GM03348 (cell line): Measurements from ENCODE around the gene ENTR1.
A peak's percentile ranks its signal among the peaks of the same experiment; 100 is the strongest.

Experiments
- DNase-seq: peaks from one replicate; pipeline ENCODE4 v3.0.0; 2012; ENCODE audit warnings: low spot score

The ENTR1 gene

DNA sequence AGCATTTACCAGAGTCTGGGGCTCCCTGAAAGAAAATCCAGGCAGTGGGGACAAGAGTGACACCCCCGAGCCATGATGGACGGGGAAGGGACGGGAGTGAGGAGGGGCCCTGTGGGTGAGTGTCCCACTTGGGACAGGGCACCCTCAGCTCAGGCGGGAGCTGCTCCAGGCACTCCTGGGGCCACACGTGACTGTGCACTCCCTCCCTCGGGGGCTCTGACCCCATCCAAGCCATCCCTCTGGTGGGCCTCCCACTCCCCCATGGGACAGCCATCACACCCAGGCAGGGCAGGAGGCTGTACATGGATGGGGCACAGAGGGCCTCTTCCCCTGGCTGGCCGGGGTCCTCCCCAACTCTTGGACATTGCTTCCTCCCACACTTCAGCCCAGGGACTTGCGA is 34.0 kb downstream of the ENTR1 start:
- DNase-seq: no peak

DNA sequence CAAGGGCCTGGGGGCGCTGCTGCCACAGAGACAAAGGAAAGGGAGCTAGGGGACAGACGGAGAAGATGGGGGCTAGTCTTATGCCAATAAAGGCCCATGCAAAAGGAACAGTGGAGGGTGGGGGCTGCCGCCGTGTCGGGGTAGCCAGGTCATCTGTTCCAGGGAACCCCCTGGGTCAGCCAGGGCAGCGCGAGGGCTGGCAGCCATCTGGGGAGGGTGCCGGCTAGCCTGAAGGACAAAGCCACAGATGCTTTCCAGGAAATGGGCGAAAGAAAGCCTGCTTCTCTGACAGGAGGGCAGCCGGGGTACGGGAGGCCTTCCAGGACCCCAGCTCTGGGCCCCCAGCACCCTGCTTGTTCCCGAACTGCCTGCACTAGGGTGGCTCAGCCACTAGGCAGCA is 35.3 kb downstream of the ENTR1 start:
- DNase-seq: no peak

DNA sequence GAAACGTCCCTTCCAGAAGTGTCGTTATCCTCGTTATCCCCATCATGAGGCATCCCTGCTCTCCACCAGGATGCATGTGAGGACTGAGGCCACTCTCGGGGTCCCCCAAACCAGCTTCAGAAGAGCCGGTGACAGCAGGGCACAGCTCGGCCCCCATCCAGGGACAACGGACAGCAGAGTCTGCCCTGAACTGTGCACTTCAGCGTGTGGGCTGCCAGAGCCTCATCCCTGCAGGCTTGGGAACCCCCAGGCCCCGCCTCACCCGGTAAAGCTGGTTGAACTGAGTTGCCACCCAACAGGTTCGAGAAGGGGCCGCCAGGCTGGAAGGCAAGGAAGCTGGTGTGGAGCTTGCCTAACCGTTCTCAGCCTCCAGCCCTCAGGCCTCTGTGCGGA is 36.2 kb downstream of the ENTR1 start:
- no peak for DNase-seq

DNA sequence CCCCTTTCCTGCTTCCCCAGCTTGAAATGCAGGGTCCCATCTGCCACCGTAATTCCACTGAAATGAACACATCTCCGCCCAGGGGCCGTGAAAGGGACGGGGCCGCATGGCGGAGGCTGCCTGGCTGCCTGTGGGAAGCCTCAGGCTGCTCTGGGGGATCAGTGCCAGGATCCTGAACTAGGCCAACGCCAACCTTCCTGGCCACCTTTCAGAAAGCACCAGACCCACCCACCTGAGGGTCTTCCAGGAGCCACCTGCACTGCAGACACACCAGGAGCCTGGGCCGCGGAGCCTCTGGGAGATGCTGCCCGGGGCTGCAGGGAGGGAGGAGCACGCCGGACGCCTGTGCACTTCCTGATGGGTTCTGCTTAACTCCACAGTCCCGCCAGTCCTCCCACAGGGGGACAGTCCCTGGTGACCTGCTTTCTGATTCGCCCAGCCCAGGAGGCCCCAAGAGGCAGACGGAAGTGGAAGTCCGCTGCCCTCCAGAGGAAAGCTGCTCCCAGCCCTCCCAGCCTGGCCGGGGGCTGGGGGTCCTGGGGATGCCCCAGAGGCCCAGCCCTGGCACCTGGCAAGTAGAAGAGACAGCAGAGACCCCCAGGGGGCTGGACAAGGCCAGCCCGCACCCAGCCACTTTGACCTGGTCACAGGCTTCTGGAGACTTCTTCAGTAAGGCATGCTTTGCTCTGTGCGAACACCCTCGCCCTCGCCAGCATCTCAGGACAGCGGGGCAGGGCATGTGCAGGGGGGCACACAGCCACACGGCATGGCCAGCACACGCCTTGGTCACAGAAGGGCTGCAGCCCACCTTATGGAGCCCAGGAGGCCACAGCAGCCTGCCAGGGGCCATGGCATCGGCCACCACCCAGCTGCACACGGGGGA is 36.9 kb downstream of the ENTR1 start, which contains the start of gene CARD9:
Gene CARD9 (minus strand): TSS at position 370 of the 883 bp plus-strand sequence. CDS start 1,591 bp downstream, outside the sequence.
- DNase-seq: no peak

DNA sequence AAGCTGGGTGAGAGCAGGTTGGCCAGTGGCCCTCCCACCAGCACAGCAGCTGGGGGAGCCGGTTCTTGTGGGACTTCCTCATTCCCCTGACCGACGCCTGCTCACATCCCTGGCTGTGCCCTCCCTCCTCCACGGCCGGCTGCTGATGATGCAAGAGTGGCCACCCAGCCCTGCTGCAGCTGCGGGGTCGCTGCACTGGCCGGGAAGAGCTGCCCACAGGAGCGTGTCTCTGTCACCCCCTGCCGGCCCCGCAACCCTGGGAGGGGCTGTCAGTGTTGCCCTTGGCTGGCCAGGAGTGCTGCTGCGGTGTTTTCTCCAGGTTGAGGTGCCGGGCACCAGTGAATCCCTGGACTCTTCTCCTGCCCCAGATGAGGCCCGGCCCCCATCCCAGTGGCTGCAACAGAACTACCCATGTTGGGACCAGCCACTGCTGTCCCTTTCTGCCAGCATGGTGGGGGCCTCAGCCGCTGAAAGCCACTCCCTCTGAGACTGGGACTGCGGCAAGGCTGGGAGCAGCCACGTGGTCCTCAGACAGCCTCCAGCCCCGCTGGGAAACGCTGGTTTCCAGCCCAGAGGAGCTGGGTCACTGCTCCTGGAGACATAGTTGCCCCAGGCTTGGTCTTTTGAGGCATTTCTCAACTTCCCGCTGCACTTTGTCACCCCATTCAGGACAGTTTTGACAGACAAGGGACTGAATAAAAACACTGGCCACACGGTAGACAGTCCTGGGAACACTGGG is 37.7 kb downstream of the ENTR1 start:
- DNase-seq: peak; percentile 83

DNA sequence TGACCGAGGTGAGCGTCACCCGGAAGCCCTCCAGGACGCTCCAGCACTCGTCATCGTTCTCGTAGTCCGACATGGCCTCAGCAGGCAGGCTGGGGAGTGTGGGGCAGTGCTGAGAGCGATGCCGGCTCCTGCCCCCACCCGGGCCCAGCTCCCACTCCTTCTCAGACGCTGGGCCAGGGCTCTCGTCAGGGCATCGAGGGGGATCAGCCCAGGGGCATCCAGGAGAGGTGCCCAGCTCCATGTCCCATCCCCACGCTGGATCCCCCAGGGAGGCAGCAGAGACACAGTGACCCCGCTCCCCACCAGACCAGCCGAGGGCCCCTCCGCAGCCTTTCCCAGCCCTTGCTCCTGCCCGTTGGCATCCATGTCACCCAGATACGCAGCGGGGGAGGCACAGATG is 38.4 kb downstream of the ENTR1 start:
- DNase-seq: no peak

DNA sequence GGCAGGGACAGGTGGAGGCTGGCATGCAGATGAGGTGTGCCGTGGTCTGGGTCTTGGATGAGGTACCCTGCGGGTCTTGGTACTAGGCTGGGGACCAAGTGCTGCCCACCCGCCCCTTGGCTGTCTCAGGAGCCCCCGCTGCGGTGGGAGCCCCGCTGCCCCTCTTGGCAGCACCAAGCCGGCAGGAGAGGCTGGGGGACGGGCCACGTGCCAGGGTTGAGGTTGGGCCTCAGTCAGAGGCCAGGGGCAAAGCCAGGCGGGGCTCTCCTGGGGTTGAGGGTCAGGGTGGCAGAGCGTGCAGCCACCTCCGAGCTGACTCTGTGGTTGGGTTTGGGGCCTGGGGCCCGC is 38.9 kb downstream of the ENTR1 start:
- no peak for DNase-seq

DNA sequence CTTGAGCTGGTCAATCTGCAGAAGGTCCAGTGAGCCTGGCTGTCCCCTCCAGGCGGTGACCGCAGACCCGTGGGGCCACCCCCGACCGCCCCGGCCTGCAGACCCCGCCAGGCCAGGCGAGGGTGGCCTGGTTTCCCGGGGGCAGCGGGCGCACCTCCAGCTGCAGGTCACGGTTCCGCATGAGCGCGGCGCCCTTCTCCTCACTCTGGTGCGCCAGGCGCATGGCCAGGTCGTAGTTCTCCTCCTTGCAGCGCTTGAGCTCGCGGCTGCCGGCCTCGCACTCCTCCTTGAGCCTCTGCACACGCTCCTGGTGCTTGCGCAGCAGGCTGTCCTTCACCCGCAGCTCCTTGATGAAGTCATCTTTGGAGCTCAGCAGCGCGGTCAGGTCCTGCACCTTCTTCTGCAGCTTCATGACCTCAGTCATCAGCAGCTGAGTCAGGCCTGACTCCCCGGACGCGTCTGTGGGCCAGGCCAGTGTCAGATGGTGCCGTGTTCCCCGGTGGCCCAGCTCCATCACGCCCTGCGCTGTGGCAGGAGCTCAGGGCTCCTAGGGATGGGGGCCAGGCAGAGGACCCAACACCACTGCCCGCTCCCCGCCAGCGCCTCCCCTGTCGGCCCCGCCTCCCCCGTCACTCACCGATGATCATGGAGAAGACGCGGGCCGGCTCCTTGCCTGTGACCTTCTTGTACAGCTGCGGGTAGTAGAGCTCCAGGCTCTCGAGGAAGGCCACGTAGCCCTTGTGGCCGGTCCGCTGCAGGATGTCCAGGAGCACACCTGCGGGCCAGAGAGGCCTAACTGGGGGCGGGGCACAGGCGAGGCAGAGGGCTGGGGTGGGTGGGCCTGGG is 39.5 kb downstream of the ENTR1 start:
- DNase-seq: no peak

DNA sequence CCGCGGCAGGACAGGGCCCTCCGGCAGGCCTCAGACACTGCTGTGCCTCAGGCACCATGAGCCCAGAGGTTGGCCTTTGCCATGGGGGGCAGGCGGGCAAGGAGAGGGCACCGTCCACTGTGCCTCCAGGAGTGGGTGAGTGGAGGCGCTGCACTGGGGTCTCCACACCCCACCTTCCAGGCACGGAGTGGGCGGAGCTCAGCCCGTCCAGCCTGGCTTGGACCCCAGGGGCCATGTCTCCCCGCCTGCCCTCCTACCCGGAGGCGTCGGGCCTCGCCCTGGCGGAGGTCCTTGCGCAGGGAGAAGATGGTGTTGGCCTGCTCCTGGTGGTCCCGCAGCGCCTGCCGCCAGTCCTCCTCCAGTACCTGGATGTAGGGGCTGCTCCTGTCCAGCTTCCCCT is 40.4 kb downstream of the ENTR1 start:
- DNase-seq: no peak

DNA sequence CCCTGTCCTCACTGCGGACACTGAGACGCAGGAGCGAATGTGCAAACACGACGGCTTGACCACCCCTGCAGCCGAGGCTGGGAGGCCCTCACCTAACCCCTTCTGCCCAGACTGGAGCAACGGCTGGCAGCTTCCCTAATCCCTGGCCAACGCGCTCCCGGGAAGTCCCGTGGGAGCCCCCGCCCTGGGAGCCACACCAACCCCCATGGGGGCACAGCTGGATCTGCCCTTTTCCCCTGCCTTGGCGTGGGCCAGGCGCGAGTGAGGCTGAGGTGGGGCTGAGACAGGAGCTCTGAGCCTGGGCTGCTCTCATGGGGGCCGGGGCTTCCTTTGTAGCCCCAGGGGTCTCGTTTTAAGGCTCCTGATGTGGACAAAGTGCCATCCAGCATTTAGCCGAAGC is 42.2 kb downstream of the ENTR1 start:
- no peak for DNase-seq

DNA sequence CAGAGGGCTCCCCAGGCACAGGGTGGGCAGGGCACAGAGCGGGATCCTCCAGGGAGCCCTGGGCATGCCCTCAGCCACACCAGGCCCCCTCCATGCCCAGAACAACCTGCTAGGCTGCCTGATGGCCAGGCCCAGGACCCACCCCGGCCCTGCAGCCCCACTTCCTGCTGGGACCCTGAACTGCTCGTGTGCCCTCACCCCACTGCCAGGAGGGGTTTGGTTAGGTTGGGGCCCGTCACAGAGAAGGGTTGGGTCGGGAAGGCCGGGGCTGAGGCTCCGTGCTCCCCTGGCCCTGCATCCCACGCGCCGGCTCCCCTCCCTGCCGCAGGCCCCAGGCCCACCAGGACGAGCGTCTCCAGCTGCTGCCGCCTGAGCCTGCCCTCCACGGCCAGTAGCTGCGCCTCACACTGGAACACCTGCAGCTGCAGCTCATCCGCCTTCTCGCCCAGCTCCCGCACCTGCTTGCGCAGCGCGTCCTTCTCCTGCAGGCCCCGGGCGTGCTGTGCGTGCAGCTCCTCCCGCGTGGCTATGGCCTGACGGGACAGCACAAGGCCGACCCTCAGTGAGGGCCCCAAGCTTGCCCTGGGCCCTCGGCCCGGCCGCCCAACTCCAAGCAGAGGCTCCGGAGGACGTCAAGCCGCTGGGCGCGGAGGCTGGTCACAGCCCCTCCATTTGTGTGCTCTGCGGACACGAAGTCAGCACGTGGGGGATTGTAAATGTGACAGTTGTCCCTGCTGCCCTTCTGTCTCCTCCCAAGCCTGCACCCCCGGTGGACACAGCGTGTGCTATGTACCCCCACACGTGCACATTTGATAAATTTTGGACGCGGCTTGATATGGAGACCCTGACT is 42.9 kb downstream of the ENTR1 start:
- no peak for DNase-seq

DNA sequence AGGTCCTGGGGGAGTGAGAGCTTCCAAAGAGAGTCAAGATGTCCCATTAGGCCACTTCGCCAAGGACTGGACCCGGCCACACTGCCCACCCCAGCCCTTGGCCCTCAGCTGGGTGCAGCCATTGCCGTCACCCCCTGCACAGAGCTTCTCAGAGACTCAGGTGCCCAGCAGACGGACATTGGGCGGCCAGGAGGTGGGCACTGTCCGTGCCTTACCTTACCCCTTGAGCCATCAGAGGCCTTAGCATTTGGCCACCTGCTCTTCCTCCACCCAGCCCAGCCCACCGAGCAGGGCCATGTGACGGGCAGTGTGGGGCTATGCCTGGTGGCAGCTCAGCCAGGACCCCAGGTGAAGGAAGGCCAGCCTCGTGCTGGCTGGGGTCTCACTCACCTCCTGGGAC is 43.6 kb downstream of the ENTR1 start:
- DNase-seq: no peak

DNA sequence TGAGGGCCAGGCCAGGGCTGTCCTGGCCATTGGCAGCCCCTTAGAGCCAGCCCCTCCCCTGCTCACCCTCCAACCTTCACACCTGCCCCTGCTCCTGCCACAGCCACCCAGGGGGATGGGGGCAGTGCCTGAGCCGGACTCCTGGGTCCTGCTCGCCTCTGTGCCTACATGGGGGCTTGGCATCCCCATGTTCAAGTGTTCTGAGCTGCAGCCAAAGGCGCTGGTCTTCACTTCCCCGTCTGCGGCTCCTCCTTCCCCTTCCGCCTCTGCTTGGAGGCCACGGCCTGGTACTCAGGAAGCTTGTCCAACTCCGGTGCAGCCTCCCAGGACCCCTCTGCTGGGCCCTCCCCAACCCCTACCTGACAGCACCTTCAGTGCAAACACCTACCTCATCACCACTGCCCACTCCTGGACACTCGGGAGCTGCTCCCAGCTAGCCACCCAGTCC is 44.6 kb downstream of the ENTR1 start:
- DNase-seq: no peak

DNA sequence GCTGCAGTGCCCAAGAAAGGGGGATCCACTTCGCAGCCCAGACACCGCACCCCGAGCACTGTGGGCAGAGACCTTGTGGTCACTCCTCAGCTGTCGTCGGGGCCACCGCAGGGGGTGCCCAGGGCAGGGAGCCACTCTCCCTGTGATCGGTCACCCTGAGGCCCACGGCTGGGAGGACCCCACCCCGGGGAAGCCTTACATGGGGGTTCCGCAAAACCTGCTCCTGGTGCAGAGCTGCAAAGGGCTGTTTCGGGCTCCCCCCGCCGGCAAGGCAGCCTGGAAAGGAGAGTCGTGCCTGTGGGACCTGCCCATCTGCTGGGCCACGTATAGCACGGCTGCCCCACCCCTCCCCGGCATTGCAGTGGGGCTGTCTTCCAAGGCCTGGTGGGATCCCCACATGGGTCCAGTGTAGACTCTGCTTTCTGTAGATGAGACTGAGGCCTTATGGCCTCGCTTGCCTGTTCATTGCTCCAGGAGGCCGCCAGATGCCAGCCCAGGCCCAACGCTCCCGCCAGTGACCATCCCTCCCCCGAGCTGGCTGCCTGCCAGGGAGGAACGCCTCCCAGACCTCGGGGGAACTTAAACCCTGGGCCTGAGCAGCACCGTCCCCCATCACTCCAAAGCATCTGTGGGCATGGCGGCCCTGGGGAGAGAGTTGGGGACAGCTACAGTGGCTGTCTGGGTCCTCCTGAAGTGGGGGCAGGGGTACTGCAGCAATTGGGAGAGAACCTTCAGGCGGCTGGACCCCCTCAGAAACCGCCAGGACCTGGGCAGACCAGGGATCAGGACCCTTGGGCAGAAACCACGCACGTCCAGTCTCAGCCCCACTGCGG is 45.3 kb downstream of the ENTR1 start:
- DNase-seq: no peak

DNA sequence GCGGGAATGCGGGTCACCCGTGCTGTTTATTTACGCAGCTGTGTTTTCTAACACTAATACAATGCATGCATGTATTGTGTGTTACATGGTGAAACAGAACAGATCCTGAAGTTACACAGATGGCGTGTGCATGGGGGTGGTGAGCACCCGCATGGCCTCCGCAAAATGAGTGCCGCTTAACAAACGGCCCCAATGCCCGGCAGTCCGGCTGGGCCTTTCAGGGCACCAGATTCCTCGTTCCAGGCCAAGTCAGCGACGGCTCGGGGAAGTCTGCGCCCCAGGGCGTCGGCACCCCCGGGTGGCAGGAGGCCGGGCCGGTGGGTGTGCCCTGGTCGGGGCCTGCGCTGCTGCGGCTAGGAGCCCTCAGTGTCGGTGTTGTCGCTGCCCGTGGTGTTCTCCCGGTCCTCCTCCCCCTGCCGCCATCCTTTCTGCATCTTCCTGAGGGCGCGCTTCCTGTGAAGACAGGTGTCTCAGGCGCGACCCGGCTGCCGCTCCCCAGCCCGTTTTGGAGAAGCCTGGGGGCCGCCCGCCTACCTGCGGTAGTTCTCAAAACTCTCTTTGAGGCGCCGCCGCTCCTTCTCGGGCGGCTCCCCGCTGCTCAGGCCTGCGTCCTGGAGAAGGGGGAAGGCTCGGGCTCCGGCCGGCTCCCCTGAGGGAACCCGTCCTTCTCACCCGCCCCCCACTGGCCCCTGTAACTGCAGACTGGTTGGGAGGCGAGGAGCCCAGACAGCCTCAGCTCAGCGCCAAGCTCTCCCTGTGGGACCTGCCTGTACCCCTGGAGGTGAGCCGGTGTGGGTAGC is 46.3 kb downstream of the ENTR1 start:
- DNase-seq: no peak

DNA sequence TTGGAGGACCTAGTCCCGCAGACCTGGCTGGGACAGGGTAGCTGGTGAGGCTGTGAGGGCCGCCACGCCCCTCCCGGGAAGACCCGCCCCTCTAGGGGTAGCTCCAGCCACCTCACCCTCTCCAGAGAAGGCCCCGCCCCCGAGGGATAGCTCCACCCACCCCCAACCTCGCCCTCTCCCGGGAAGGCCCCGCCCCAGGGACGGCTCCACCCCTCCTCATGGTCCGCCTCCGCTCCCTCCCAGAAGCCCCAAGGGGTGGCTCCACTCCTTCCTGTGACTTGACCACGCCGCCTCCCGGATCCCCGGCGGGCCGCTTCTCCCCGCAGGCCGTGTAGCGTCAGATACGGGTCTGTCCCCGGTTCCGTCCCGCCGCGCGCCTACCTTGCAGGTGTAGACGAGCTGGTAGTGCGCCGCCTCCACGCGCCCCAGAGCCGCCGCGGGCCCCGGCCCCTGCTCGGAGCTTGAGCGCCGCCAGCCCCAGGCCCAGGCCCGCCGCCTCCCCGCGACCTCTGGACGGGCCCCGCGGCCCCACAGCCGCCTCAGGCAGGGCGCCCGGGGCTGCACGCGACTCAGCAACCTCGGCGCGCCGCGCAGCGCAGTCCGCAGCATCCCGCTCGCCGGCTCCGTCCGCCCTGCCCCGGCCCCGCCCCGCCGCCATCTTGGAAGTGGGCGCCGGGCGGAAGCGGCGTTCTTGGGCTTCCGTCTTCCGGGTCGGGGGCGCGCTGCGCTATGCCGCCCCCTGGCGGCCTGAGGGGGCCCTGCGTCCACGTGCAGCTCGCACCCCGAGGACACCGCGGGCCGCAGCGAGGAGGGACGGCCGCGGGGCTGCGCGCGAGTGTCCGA is 47.1 kb downstream of the ENTR1 start, which contains the start of gene DNLZ:
Gene DNLZ (minus strand): TSS at position 639 of the 843 bp plus-strand sequence. CDS start 30 bp downstream, at position 609.
- peak; percentile 100 for DNase-seq

DNA sequence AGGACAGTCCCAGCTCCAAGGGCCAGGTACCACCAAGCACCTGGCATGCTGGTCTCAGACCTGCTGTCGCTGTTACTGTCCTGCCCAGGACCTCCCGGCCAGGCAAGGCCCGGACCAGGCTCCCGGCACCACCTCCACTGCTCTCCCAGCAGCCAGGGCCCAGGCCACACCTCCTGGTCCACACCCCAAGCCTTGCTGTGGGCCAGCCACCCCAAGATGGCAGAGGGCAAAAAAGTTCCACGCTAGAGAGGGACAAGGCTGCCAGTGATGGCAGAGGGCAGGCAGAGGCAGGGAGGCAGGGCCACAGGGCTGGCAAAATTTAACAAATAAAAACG is 48.0 kb downstream of the ENTR1 start:
- no peak for DNase-seq

DNA sequence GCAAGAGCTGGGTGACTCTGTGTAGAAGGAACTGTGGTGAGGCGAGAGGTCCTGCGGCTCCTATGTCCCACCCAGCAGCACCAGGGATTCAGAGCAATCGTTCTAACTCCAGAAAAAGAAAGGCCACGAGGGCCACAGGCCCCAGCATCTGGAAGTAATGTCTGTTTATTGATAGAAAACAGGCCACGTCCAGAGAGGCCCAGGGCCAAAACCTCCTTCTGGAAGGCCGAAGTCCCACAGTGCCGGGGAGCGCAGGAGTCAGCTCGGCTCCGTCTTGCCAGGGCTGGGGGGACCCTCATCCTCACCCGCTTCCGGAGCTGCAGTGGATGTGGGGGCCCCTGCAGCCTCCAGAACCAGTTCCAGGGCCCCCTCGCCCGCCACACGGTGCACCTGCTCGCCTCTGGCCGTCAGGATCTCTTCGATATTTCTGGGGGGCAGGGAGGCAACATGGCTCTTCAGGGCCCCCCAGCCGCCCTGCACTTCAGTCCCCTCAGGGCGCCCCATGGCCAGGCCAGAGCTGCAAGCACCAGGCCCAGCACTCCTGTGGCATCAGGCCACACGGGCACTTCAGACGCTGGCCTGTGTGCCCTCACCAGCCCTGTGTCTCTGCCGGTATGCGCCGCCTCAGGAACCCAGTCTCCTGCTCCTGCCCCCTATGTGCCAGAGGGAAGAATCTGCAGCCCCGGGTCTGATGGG is 48.5 kb downstream of the ENTR1 start:
- DNase-seq: no peak
